Measurements from ENCODE around the gene EXOC4. TPM values are rescaled to one million over a fixed set of nuclear protein-coding genes. Genes with fewer than 3 reads are reported as not detected.
A peak's percentile ranks its signal among the peaks of the same experiment; 100 is the strongest.
"Not testable (repeated sequence)": the region's sequence is repeated elsewhere in the genome, so short reads cannot be mapped to it uniquely, and the experiment has no call there.

Gene EXOC4
- total RNA-seq = 100 to 1,000 TPM in 1 of 2 donors, 10 to 100 TPM in 1; 48.9 to 102 TPM

GRCh38 chr7:133252858-133253518 lies at the start of gene EXOC4:
Gene EXOC4 (plus strand): TSS chr7:133253078.
- no peak for TF ChIP-seq CTCF (IDR thresholded peaks at IDR 0.05)
- TF ChIP-seq POLR2A (IDR thresholded peaks at IDR 0.05) = peak; percentile 60
- peak; percentile 92 for TF ChIP-seq POLR2AphosphoS5 (IDR thresholded peaks at IDR 0.05)
- peak; percentile 96 for DNase-seq (ENCODE audit: low spot score)
- H3K36me3 ChIP-seq = no peaks in the 10 kb centered on the region
- no peaks in the 10 kb centered on the region for H3K9me3 ChIP-seq
- H3K4me1 ChIP-seq (replicated peaks) = no peaks in the 10 kb centered on the region
- intact Hi-C loops (cut with DNase I) = loop anchor here (5.0 kb wide), 1 partner anchor 171 kb away; the partner anchor contains the start of gene CHCHD3
- peak within 1 kb of the TSS; percentile 67 to 77 for H3K4me3 ChIP-seq
- WGBS = under 1% methylated on average over 23 of the region's 25 CpGs
- no peaks in the 10 kb centered on the region for H3K27me3 ChIP-seq (replicated peaks; ENCODE audit: insufficient read depth)
- H3K27ac ChIP-seq = peak within 1 kb of the TSS; percentile 77 to 82

GRCh38 chr7:133203490-133203889 lies 49.4 kb upstream of the EXOC4 start:
- intact Hi-C loops (cut with DNase I) = no loop called here
- Histone ChIP-seq H3K9me3 (no peaks in the 10 kb centered on the region), H3K27me3 (replicated peaks; ENCODE audit: insufficient read depth) (no peaks in the 10 kb centered on the region), H3K4me1 (replicated peaks) (no peaks in the 10 kb centered on the region), H3K27ac (no peak overlapping the region), H3K36me3 (no peaks in the 10 kb centered on the region), H3K4me3 (no peak overlapping the region)
- no peak for DNase-seq (ENCODE audit: low spot score)
- 95% methylated on average over 3 of the region's 3 CpGs for WGBS
- TF ChIP-seq POLR2A (IDR thresholded peaks at IDR 0.05) (no peak), CTCF (IDR thresholded peaks at IDR 0.05) (no peak)

GRCh38 chr7:133207687-133208086 lies 45.2 kb upstream of the EXOC4 start:
- WGBS = 72% methylated on average over 2 of the region's 2 CpGs
- Histone ChIP-seq H3K9me3 (no peaks in the 10 kb centered on the region), H3K4me1 (replicated peaks) (no peaks in the 10 kb centered on the region), H3K27ac (no peak overlapping the region), H3K27me3 (replicated peaks; ENCODE audit: insufficient read depth) (no peaks in the 10 kb centered on the region), H3K36me3 (no peaks in the 10 kb centered on the region), H3K4me3 (no peak overlapping the region)
- no peak for DNase-seq (ENCODE audit: low spot score)
- intact Hi-C loops (cut with DNase I) = no loop called here
- no peak for TF ChIP-seq POLR2A (IDR thresholded peaks at IDR 0.05)
- no peak for TF ChIP-seq CTCF (IDR thresholded peaks at IDR 0.05)
- no peak for TF ChIP-seq POLR2AphosphoS5 (IDR thresholded peaks at IDR 0.05)

- H3K27me3 ChIP-seq (replicated peaks; ENCODE audit: insufficient read depth); intact Hi-C loops (cut with DNase I); DNase-seq (ENCODE audit: low spot score); H3K27ac ChIP-seq; H3K9me3 ChIP-seq; H3K4me1 ChIP-seq (replicated peaks); H3K4me3 ChIP-seq; H3K36me3 ChIP-seq: not testable (repeated sequence)
- 85% methylated on average over 10 of the region's 10 CpGs for WGBS
Measured at GRCh38 chr7:133210817-133211216, 42.1 kb upstream of the EXOC4 start.

- H3K36me3 ChIP-seq; intact Hi-C loops (cut with DNase I); H3K27ac ChIP-seq; DNase-seq (ENCODE audit: low spot score); H3K4me1 ChIP-seq (replicated peaks); H3K4me3 ChIP-seq; H3K27me3 ChIP-seq (replicated peaks; ENCODE audit: insufficient read depth); H3K9me3 ChIP-seq: not testable (repeated sequence)
- 93% methylated on average over 3 of the region's 3 CpGs for WGBS
Measured at GRCh38 chr7:133213772-133214171, 39.1 kb upstream of the EXOC4 start.

- Histone ChIP-seq H3K27ac (no peak overlapping the region), H3K4me1 (replicated peaks) (no peaks in the 10 kb centered on the region), H3K27me3 (replicated peaks; ENCODE audit: insufficient read depth) (no peaks in the 10 kb centered on the region), H3K36me3 (no peaks in the 10 kb centered on the region), H3K4me3 (no peak overlapping the region), H3K9me3 (no peaks in the 10 kb centered on the region)
- no peak for DNase-seq (ENCODE audit: low spot score)
- TF ChIP-seq POLR2A (IDR thresholded peaks at IDR 0.05) (no peak), CTCF (IDR thresholded peaks at IDR 0.05) (no peak), POLR2AphosphoS5 (IDR thresholded peaks at IDR 0.05) (no peak)
- intact Hi-C loops (cut with DNase I) = no loop called here
- 65% methylated on average over 3 of the region's 3 CpGs for WGBS
Measured at GRCh38 chr7:133217773-133218172, 35.1 kb upstream of the EXOC4 start.
